Liver (tissue), 3 donors: ENCODE measurements around the gene MIF4GD.

ENCODE experiments used
- ATF3 ChIP-seq: IDR thresholded peaks from 2 replicates; pipeline ENCODE4 v1.6.1; 2016; ENCODE audit warnings: antibody characterized with exemption
- EGR1 ChIP-seq, 2 donors: IDR thresholded peaks; 2 replicates each; pipeline ENCODE4 v1.6.1; 2016 to 2018; ENCODE audit warnings: antibody characterized with exemption in 2 of 2, low read depth in 2 of 2
- FOXA1 ChIP-seq: IDR thresholded peaks from 2 replicates; pipeline ENCODE4 v1.6.1; 2016; ENCODE audit warnings: antibody characterized with exemption
- GABPA ChIP-seq, 2 donors: IDR thresholded peaks in 1 of 2; conservative IDR thresholded peaks in 1 of 2; 2 replicates each; pipeline ENCODE4 v1.6.1; 2016; ENCODE audit warnings: antibody characterized with exemption in 2 of 2, mild to moderate bottlenecking in 1 of 2, moderate library complexity in 1 of 2
- JUND ChIP-seq, 2 donors: IDR thresholded peaks; 2 replicates each; pipeline ENCODE4 v1.6.1; 2016; ENCODE audit warnings: antibody characterized with exemption in 2 of 2
- MAX ChIP-seq: IDR thresholded peaks from 2 replicates; pipeline ENCODE4 v1.6.1; 2016; ENCODE audit warnings: antibody characterized with exemption
- NR2F2 ChIP-seq: IDR thresholded peaks from 2 replicates; pipeline ENCODE4 v1.6.1; 2016; ENCODE audit warnings: antibody characterized with exemption
- RAD21 ChIP-seq, 2 donors: IDR thresholded peaks; 2 replicates each; pipeline ENCODE4 v1.6.1; 2016; ENCODE audit warnings: antibody characterized with exemption in 2 of 2, mild to moderate bottlenecking in 2 of 2
- TAF1 ChIP-seq: conservative IDR thresholded peaks from 2 replicates; pipeline ENCODE4 v1.6.1; 2016; ENCODE audit warnings: antibody characterized with exemption, mild to moderate bottlenecking
- YY1 ChIP-seq: IDR thresholded peaks from 2 replicates; pipeline ENCODE4 v1.6.1; 2016; ENCODE audit warnings: antibody characterized with exemption, mild to moderate bottlenecking
- TF ChIP-seq, protein P1 (sequence below): fragments of 150-350 bp; IDR thresholded peaks from 2 replicates; pipeline ENCODE4 v1.5.1; 2017; ENCODE audit warnings: improper control_type of control experiment, low read depth, low read length; ENCODE audit not compliant: missing input control
- TF ChIP-seq, protein P2 (sequence below): IDR thresholded peaks from 2 replicates; pipeline ENCODE4 v1.6.1; 2016; ENCODE audit warnings: antibody characterized with exemption, mild to moderate bottlenecking
- TF ChIP-seq, protein P3 (sequence below): IDR thresholded peaks from 2 replicates; pipeline ENCODE4 v1.6.1; 2016; ENCODE audit warnings: antibody characterized with exemption
- donor health status: healthy.
- donor health status: healthy.

GRCh38 chr17:75219815-75220214 is 51.2 kb downstream of the MIF4GD start:
- TF ChIP-seq TAF1: no peak
- TF ChIP-seq, protein P1, sequence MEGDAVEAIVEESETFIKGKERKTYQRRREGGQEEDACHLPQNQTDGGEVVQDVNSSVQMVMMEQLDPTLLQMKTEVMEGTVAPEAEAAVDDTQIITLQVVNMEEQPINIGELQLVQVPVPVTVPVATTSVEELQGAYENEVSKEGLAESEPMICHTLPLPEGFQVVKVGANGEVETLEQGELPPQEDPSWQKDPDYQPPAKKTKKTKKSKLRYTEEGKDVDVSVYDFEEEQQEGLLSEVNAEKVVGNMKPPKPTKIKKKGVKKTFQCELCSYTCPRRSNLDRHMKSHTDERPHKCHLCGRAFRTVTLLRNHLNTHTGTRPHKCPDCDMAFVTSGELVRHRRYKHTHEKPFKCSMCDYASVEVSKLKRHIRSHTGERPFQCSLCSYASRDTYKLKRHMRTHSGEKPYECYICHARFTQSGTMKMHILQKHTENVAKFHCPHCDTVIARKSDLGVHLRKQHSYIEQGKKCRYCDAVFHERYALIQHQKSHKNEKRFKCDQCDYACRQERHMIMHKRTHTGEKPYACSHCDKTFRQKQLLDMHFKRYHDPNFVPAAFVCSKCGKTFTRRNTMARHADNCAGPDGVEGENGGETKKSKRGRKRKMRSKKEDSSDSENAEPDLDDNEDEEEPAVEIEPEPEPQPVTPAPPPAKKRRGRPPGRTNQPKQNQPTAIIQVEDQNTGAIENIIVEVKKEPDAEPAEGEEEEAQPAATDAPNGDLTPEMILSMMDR: no peak
- TF ChIP-seq YY1: no peak
- no peak for TF ChIP-seq RAD21 (IDR thresholded peaks at IDR 0.05)
- TF ChIP-seq FOXA1: no peak
- TF ChIP-seq, protein P2, sequence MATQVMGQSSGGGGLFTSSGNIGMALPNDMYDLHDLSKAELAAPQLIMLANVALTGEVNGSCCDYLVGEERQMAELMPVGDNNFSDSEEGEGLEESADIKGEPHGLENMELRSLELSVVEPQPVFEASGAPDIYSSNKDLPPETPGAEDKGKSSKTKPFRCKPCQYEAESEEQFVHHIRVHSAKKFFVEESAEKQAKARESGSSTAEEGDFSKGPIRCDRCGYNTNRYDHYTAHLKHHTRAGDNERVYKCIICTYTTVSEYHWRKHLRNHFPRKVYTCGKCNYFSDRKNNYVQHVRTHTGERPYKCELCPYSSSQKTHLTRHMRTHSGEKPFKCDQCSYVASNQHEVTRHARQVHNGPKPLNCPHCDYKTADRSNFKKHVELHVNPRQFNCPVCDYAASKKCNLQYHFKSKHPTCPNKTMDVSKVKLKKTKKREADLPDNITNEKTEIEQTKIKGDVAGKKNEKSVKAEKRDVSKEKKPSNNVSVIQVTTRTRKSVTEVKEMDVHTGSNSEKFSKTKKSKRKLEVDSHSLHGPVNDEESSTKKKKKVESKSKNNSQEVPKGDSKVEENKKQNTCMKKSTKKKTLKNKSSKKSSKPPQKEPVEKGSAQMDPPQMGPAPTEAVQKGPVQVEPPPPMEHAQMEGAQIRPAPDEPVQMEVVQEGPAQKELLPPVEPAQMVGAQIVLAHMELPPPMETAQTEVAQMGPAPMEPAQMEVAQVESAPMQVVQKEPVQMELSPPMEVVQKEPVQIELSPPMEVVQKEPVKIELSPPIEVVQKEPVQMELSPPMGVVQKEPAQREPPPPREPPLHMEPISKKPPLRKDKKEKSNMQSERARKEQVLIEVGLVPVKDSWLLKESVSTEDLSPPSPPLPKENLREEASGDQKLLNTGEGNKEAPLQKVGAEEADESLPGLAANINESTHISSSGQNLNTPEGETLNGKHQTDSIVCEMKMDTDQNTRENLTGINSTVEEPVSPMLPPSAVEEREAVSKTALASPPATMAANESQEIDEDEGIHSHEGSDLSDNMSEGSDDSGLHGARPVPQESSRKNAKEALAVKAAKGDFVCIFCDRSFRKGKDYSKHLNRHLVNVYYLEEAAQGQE: no peak
- TF ChIP-seq ATF3: no peak
- TF ChIP-seq EGR1 (IDR thresholded peaks at IDR 0.05; ENCODE audit: low read depth in 2 of 2): no peak
- no peak for TF ChIP-seq JUND (IDR thresholded peaks at IDR 0.05)
- TF ChIP-seq MAX: no peak
- TF ChIP-seq GABPA (IDR thresholded peaks at IDR 0.05 in 1 of 2, conservative IDR thresholded peaks at IDR 0.05 in 1 of 2): no peak
- no peak for TF ChIP-seq NR2F2
- TF ChIP-seq, protein P3, sequence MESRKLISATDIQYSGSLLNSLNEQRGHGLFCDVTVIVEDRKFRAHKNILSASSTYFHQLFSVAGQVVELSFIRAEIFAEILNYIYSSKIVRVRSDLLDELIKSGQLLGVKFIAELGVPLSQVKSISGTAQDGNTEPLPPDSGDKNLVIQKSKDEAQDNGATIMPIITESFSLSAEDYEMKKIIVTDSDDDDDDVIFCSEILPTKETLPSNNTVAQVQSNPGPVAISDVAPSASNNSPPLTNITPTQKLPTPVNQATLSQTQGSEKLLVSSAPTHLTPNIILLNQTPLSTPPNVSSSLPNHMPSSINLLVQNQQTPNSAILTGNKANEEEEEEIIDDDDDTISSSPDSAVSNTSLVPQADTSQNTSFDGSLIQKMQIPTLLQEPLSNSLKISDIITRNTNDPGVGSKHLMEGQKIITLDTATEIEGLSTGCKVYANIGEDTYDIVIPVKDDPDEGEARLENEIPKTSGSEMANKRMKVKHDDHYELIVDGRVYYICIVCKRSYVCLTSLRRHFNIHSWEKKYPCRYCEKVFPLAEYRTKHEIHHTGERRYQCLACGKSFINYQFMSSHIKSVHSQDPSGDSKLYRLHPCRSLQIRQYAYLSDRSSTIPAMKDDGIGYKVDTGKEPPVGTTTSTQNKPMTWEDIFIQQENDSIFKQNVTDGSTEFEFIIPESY: no peak
